Tibial nerve (tissue), 4 donors: ENCODE data around the gene NUP188. TPM values are rescaled to one million over a fixed set of nuclear protein-coding genes. Genes with fewer than 3 reads are reported as not detected.

Experiments used
- DNase-seq, 2 donors: peaks; one replicate each; pipeline ENCODE4 v3.0.0-alpha.2; 2019; ENCODE audit warnings: low spot score in 2 of 2
- H3K27ac ChIP-seq, 4 donors: fragments of 200-600 bp; sonication (generic) in 3 of 4; one replicate each; pipeline ENCODE4 v1.5.1; 2017 to 2019; ENCODE audit warnings: mild to moderate bottlenecking in 1 of 4
- H3K27me3 ChIP-seq, 2 donors: fragments of 200-600 bp; sonication (generic) in 1 of 2; one replicate each; pipeline versions ENCODE4 v1.5.1 to v1.6.0; 2017 to 2019
- H3K36me3 ChIP-seq, 3 donors: fragments of 200-600 bp; sonication (generic); one replicate each; pipeline ENCODE4 v1.5.1; 2018 to 2019
- H3K4me1 ChIP-seq, 4 donors: fragments of 200-600 bp; sonication (generic) in 3 of 4; one replicate each; pipeline ENCODE4 v1.5.1; 2017 to 2019
- H3K4me3 ChIP-seq, 4 donors: fragments of 200-600 bp; sonication (generic) in 3 of 4; one replicate each; pipeline ENCODE4 v1.5.1; 2017 to 2019; ENCODE audit warnings: mild to moderate bottlenecking in 1 of 4, moderate library complexity in 1 of 4
- H3K9me3 ChIP-seq, 4 donors: fragments of 200-600 bp; sonication (generic) in 3 of 4; one replicate each; pipeline ENCODE4 v1.5.1; 2017 to 2019
- EP300 ChIP-seq, 2 donors: sonication (generic); formaldehyde crosslinking; IDR thresholded peaks; one replicate each; pipeline ENCODE4 v1.6.1; 2017; ENCODE audit warnings: antibody characterized with exemption in 2 of 2, mild to moderate bottlenecking in 1 of 2
- POLR2A ChIP-seq, 2 donors: fragments of 450-650 bp; IDR thresholded peaks; one replicate each; pipeline ENCODE4 v1.6.1; 2017; ENCODE audit warnings: antibody characterized with exemption in 2 of 2, mild to moderate bottlenecking in 2 of 2, moderate library complexity in 2 of 2
- WGBS, 2 donors: methylation state at CpG; one replicate each; pipeline ENCODE4 v1.1.5; 2018; 5-methylcytosine and 5-hydroxymethylcytosine counted together
- total RNA-seq, 4 donors: library from RNA; depleted of rRNA; stranded (reverse); fragments of >200 nt; gene quantifications; one replicate each; pipeline ENCODE4 v1.1.0, GENCODE V29; 2016
- TF ChIP-seq, protein P1 (sequence below), 5 experiments: fragments of 200-600 bp in 3 of 5; fragments of 450-650 bp in 2 of 5; sonication (generic) in 3 of 5; IDR thresholded peaks; one replicate each; pipeline ENCODE4 v1.5.1; 2016 to 2019; ENCODE audit warnings: antibody characterized with exemption in 5 of 5, mild to moderate bottlenecking in 3 of 5, moderate library complexity in 2 of 5

NUP188 gene
- total RNA-seq, 4 donors from 2014 or later: 22.9 to 76.5 (median 43.5) TPM

- no peak for DNase-seq
- Histone ChIP-seq H3K9me3 (no peaks in the 10 kb centered on the region), H3K4me1 (peaks cover 0 to 45% (median 21%) of the 10 kb centered on the region in 4 donors), H3K27me3 (no peaks in the 10 kb centered on the region), H3K27ac (peak overlapping the region in 3 of 4 donors; percentile 26 to 76 (median 76)), H3K36me3 (peaks cover 0 to 31% (median 0%) of the 10 kb centered on the region in 3 donors), H3K4me3 (no peak overlapping the region)
- WGBS, 2 donors: 75 to 80% methylated on average over 6 to 7 of the region's 7 CpGs
- TF ChIP-seq POLR2A (IDR thresholded peaks at IDR 0.05): no peak
Measured at GRCh38 chr9:128901379-128901778, 46.1 kb upstream of the NUP188 start.

DNA sequence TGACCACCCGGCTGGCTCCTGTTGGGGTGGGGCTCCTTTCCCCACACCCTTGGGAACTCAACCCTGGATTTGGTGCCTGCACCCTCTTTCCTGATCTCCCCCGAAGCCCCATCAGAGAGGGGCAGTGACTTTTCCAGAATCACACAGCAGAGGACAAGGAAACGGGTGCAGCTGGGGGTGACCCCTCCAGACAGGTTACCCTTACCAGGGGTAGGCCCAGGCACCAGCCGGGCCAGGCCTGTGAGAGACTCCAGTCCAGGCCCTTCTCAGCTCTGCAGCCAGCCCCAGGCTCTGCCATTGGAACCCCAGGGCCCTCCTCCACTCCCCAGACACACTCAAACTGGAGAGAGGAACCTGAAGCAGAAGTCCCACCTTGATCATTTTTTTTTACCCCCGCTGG lies 45.7 kb upstream of the NUP188 start:
- no peak overlapping the region for H3K4me3 ChIP-seq
- peaks cover 0 to 30% (median 0%) of the 10 kb centered on the region in 3 donors for H3K36me3 ChIP-seq
- H3K4me1 ChIP-seq: peaks cover 0 to 45% (median 19%) of the 10 kb centered on the region in 4 donors
- no peaks in the 10 kb centered on the region for H3K27me3 ChIP-seq
- peak overlapping the region in 3 of 4 donors; percentile 26 to 76 (median 76) for H3K27ac ChIP-seq
- DNase-seq: no peak
- no peaks in the 10 kb centered on the region for H3K9me3 ChIP-seq
- 81 to 94% methylated on average over 2 to 5 of the region's 5 CpGs for WGBS, 2 donors
- TF ChIP-seq EP300 (IDR thresholded peaks at IDR 0.05): no peak
- no peak for TF ChIP-seq POLR2A (IDR thresholded peaks at IDR 0.05)
- TF ChIP-seq, protein P1, sequence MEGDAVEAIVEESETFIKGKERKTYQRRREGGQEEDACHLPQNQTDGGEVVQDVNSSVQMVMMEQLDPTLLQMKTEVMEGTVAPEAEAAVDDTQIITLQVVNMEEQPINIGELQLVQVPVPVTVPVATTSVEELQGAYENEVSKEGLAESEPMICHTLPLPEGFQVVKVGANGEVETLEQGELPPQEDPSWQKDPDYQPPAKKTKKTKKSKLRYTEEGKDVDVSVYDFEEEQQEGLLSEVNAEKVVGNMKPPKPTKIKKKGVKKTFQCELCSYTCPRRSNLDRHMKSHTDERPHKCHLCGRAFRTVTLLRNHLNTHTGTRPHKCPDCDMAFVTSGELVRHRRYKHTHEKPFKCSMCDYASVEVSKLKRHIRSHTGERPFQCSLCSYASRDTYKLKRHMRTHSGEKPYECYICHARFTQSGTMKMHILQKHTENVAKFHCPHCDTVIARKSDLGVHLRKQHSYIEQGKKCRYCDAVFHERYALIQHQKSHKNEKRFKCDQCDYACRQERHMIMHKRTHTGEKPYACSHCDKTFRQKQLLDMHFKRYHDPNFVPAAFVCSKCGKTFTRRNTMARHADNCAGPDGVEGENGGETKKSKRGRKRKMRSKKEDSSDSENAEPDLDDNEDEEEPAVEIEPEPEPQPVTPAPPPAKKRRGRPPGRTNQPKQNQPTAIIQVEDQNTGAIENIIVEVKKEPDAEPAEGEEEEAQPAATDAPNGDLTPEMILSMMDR (IDR thresholded peaks at IDR 0.05): no peak

GRCh38 chr9:128902351-128903078 lies 45.0 kb upstream of the NUP188 start:
- peaks cover 0 to 30% (median 0%) of the 10 kb centered on the region in 3 donors for H3K36me3 ChIP-seq
- no peak for DNase-seq
- H3K4me3 ChIP-seq: no peak overlapping the region
- peaks cover 0 to 45% (median 19%) of the 10 kb centered on the region in 4 donors for H3K4me1 ChIP-seq
- 78 to 81% methylated on average over 19 to 20 of the region's 23 CpGs for WGBS, 2 donors
- H3K27ac ChIP-seq: peak overlapping the region in 3 of 4 donors; percentile 26 to 76 (median 76)
- no peaks in the 10 kb centered on the region for H3K9me3 ChIP-seq
- H3K27me3 ChIP-seq: no peaks in the 10 kb centered on the region
- peak in 1 of 2 donors; percentile 28 for TF ChIP-seq EP300 (IDR thresholded peaks at IDR 0.05)
- TF ChIP-seq POLR2A (IDR thresholded peaks at IDR 0.05): no peak

DNA sequence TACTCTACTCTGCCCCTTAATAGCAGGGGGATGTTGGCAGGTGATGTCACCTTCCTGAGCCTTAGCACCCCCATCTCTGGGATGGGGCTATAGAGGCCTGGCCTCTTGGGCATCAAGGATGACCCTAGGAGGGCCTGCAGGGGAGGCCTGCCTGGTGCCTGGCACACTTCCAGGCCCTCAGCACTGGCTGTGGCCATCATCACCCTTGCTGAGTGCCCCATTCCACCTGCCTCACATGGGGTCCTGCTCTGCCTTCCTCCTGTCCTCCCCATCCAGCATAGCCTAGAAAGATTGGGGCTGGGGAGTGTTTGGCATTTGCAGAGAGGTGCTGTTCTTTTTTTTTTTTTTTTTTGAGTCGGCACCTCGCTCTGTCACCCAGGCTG lies 44.4 kb upstream of the NUP188 start:
- Histone ChIP-seq H3K36me3 (peaks cover 0 to 34% (median 3%) of the 10 kb centered on the region in 3 donors), H3K27ac (peak overlapping the region in 3 of 4 donors; percentile 26 to 76 (median 76))
- 89 to 94% methylated on average over 2 of the region's 2 CpGs for WGBS, 2 donors

DNA sequence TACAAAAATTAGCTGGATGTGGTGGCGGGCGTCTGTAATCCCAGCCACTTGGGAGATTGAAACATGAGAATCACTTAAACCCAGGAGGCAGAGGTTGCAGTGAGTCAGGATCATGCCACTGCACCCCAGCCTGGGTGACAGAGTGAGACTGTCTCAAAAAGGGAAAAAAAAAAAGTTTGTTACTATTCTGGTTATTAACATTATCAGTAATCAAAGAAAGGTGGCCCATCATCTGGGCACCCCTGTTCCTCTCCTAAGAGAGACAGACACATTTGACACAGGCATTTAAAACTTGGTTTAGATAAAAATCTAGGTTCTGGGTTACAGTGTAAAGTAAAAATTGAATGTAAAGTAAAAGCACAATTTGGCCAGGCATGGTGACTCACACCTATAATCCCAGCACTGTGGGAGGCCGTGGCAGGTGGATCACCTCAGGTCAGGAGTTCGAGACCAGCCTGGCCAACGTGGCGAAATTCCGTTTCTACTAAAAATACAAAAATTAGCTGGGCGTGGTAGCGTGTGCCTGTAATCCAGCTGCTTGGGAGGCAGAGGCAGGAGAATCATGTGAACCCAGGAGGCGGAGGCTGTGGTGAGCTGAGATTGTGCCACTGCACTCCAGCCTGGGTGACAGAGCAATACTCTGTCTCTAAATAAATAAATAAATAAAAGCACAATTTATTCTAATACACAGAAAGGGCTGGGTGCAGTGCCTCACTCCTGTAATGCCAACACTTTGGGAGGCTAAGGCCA lies 43.5 kb upstream of the NUP188 start:
- no peak overlapping the region for H3K4me3 ChIP-seq
- H3K27ac ChIP-seq: peak overlapping the region in 2 of 4 donors; percentile 26 to 58

More for the DNA sequence above, 44.4 kb upstream of the NUP188 start:
- Histone ChIP-seq H3K9me3 (no peaks in the 10 kb centered on the region), H3K4me3 (no peak overlapping the region), H3K4me1 (peaks cover 0 to 45% (median 19%) of the 10 kb centered on the region in 4 donors), H3K27me3 (no peaks in the 10 kb centered on the region)
- TF ChIP-seq, protein P1 (IDR thresholded peaks at IDR 0.05): no peak
- TF ChIP-seq EP300 (IDR thresholded peaks at IDR 0.05) (no peak), POLR2A (IDR thresholded peaks at IDR 0.05) (no peak)
- DNase-seq: no peak

More for the DNA sequence above, 43.5 kb upstream of the NUP188 start:
- Histone ChIP-seq H3K4me1 (peaks cover 0 to 38% (median 18%) of the 10 kb centered on the region in 4 donors), H3K9me3 (no peaks in the 10 kb centered on the region), H3K36me3 (peaks cover 0 to 34% (median 12%) of the 10 kb centered on the region in 3 donors), H3K27me3 (no peaks in the 10 kb centered on the region)
- 84 to 89% methylated on average over 10 of the region's 10 CpGs for WGBS, 2 donors
- DNase-seq: no peak
- no peak for TF ChIP-seq EP300 (IDR thresholded peaks at IDR 0.05)
- TF ChIP-seq POLR2A (IDR thresholded peaks at IDR 0.05): no peak
- TF ChIP-seq, protein P1 (IDR thresholded peaks at IDR 0.05): no peak
